Neural crest cell (in vitro differentiated cells): ENCODE data around the gene FRMD4A. TPM values are rescaled to one million over a fixed set of nuclear protein-coding genes. Genes with fewer than 3 reads are reported as not detected.
"Not testable (repeated sequence)": the region's sequence is repeated elsewhere in the genome, so short reads cannot be mapped to it uniquely, and the experiment has no call there.

ENCODE experiments used
- DNase-seq: peaks from one replicate; pipeline ENCODE4 v3.0.0; 2021; ENCODE audit warnings: low read depth, mixed read lengths, low spot score
- H3K27ac Mint-ChIP-seq: one replicate; pipeline ENCODE4 v1.8.0; 2021; ENCODE audit warnings: mild to moderate bottlenecking, mixed read lengths; ENCODE audit not compliant: unreplicated experiment
- H3K27me3 Mint-ChIP-seq: 2 replicates; pipeline ENCODE4 v1.8.0; 2021; ENCODE audit warnings: low read depth, mild to moderate bottlenecking, mixed read lengths
- H3K36me3 Mint-ChIP-seq: 2 replicates; pipeline ENCODE4 v1.8.0; 2021; ENCODE audit warnings: low read depth, mild to moderate bottlenecking, mixed read lengths
- H3K4me1 Mint-ChIP-seq: 2 replicates; pipeline ENCODE4 v1.8.0; 2021; ENCODE audit warnings: mixed read lengths
- H3K4me3 Mint-ChIP-seq: one replicate; pipeline ENCODE4 v1.8.0; 2021; ENCODE audit warnings: mild to moderate bottlenecking, mixed read lengths
- H3K9me3 Mint-ChIP-seq: 2 replicates; pipeline ENCODE4 v1.8.0; 2021; ENCODE audit warnings: mixed read lengths
- total RNA-seq: library from RNA; stranded (reverse); gene quantifications from 2 replicates; pipeline ENCODE4 v1.2.1, GENCODE V29; 2021
- TF ChIP-seq, protein P1 (sequence below): fragments of 200-600 bp; sonication (generic); conservative IDR thresholded peaks from 2 replicates; pipeline ENCODE4 v1.5.0; 2021; ENCODE audit warnings: antibody characterized with exemption, mild to moderate bottlenecking

Gene FRMD4A
- total RNA-seq, 1 donor from 2014 or later, result 65.3 TPM

DNA sequence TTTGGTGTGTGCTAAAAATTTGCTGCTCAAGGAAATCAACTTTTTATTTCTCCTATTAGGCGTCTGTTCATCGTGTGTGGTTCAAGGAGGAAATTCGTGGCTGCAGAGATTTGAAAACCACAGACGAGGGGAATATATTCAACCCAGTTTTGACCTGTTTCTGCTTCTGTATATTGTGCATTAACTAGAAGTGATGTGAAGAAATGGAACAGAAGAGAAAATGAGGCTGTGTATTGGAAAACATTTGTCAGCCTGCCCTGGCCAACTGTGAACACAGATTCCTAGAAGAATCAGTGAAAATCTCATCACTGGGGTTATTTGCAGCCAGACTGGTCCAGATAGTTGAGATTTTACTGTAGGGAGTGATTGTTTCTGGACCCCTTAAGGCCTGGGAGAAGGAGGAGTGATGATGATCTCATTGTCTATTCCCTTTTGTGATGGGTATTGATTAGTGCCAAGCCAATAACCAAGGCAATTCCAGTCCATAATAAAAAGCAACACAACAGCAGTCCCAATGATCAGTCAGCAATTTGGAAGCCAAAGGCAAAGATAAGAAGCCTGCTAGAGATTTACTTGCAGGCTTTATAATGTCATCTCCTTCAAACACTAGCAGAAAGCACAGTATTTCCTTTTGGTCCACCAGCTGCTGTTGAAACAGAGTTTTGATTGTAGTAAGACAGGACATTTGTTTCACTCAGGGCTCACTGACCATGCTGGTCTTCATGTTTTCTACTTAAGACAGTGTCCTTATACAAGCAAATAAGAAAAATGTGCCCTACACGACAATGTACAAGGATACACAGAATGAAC, 404.5 kb downstream of the FRMD4A start:
- Mint-ChIP-seq H3K4me1 (peaks cover 15% of the 10 kb centered on the region), H3K4me3 (no peak overlapping the region), H3K27me3 (no peaks in the 10 kb centered on the region), H3K36me3 (no peaks in the 10 kb centered on the region), H3K9me3 (no peaks in the 10 kb centered on the region), H3K27ac (no peak overlapping the region)
- no peak for DNase-seq
- TF ChIP-seq, protein P1, sequence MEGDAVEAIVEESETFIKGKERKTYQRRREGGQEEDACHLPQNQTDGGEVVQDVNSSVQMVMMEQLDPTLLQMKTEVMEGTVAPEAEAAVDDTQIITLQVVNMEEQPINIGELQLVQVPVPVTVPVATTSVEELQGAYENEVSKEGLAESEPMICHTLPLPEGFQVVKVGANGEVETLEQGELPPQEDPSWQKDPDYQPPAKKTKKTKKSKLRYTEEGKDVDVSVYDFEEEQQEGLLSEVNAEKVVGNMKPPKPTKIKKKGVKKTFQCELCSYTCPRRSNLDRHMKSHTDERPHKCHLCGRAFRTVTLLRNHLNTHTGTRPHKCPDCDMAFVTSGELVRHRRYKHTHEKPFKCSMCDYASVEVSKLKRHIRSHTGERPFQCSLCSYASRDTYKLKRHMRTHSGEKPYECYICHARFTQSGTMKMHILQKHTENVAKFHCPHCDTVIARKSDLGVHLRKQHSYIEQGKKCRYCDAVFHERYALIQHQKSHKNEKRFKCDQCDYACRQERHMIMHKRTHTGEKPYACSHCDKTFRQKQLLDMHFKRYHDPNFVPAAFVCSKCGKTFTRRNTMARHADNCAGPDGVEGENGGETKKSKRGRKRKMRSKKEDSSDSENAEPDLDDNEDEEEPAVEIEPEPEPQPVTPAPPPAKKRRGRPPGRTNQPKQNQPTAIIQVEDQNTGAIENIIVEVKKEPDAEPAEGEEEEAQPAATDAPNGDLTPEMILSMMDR, result no peak

DNA sequence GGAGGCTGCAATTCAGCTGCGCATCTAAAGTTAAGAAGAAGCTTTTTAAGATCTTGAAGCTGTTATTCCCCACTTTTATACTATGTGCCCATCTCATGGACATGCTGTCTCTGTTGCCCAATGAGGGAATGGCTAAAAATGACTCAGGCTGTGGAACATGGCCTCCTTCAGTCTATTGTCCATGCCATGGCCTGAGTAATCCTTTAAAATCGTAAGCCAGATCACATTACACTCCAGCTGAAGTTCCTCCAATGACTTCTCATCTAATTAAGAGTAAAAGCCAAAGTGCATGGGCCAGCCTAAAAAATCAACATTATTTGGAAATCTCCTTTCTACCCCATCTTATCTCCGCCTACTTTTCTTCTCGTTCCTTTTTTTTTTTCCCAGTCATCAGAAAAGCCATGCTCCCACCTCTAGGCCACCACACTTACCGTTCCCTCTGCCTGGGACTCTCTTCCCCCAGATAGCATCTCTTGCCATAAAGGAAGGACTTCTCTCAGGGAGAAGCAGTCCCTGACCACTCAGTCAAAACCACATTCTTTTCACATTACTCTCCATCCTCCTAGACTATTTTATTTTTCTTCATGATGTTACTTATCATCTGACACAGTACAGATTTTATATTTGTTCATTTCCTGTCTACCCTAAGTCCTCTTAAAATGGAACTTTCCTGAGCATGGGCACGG, 406.5 kb downstream of the FRMD4A start:
- H3K4me1 Mint-ChIP-seq, result peaks cover 16% of the 10 kb centered on the region

DNA sequence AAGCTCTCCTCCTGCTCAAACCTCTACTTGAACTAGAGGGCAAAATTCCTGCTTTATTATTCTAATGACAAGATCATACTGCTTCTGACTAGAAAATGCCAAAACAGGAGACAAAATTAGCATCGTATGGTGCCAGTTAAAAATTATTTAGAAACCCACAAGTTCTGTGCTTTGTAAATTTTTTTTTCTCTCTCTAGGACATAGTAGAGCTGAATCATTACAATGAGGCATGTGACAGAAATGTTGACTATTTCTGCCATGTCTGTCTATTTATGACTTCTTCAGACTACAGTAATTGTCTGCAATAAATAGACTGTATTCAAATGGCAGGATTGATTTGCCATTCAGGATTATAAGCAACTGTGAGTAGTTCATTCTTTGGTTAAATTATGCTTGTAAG, 408.1 kb downstream of the FRMD4A start:
- Mint-ChIP-seq H3K27me3 (no peaks in the 10 kb centered on the region), H3K4me1 (peaks cover 27% of the 10 kb centered on the region), H3K9me3 (no peaks in the 10 kb centered on the region), H3K36me3 (peaks cover 2% of the 10 kb centered on the region), H3K4me3 (no peak overlapping the region), H3K27ac (no peak overlapping the region)
- TF ChIP-seq, protein P1, result no peak
- DNase-seq, result no peak

More for the DNA sequence above, 406.5 kb downstream of the FRMD4A start:
- H3K27ac Mint-ChIP-seq, result no peak overlapping the region
- TF ChIP-seq, protein P1, result no peak
- no peak for DNase-seq
- H3K4me3 Mint-ChIP-seq, result no peak overlapping the region
- H3K27me3 Mint-ChIP-seq, result no peaks in the 10 kb centered on the region
- no peaks in the 10 kb centered on the region for H3K9me3 Mint-ChIP-seq
- H3K36me3 Mint-ChIP-seq, result no peaks in the 10 kb centered on the region

DNA sequence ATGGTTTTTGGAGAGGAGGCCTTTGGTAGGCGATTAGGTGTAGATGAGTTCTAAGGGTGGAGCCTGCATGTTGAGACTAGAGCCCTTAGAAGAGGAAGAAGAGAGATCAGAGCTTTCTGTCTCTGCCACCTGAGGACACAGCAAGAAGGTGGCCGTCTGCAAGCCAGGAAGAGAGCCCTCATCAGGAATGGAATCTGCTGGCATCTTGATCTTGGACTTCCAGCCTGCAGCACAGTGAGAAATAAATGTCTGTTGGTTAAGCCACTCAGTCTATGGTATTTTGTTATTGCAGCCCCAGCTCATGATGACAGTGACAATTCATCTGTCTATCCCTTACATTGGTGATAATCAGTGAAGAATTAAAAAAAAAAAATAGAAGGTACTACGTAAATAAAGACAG, 408.8 kb downstream of the FRMD4A start:
- DNase-seq, result no peak
- peaks cover 3% of the 10 kb centered on the region for H3K36me3 Mint-ChIP-seq
- TF ChIP-seq, protein P1, result no peak
- peaks cover 31% of the 10 kb centered on the region for H3K4me1 Mint-ChIP-seq
- H3K27ac Mint-ChIP-seq, result no peak overlapping the region
- H3K9me3 Mint-ChIP-seq, result no peaks in the 10 kb centered on the region
- no peaks in the 10 kb centered on the region for H3K27me3 Mint-ChIP-seq
- H3K4me3 Mint-ChIP-seq, result no peak overlapping the region

DNA sequence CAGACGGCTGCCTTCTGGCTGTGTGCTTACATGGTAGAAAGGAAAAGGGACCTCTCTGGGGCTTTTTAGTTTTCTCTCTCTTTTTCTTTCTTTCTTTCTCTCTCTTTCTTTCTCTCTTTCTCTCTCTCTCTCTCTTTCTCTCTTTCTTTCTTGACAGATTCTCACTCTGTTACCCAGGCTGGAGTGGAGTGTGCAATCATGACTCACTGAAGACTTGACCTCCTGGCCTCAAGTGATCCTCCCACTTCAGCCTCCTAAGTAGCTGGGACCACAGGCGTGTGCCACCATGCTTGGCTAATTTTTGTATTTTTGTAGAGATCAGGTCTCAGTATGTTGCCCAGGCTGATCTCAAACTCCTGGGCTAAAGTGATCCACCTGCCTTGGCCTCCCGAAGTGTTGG, 409.6 kb downstream of the FRMD4A start:
- H3K27me3 Mint-ChIP-seq, DNase-seq, H3K4me3 Mint-ChIP-seq, H3K36me3 Mint-ChIP-seq, H3K9me3 Mint-ChIP-seq: not testable (repeated sequence)
- Mint-ChIP-seq H3K4me1 (peaks cover 32% of the 10 kb centered on the region), H3K27ac (peak overlapping the region; percentile 48)

DNA sequence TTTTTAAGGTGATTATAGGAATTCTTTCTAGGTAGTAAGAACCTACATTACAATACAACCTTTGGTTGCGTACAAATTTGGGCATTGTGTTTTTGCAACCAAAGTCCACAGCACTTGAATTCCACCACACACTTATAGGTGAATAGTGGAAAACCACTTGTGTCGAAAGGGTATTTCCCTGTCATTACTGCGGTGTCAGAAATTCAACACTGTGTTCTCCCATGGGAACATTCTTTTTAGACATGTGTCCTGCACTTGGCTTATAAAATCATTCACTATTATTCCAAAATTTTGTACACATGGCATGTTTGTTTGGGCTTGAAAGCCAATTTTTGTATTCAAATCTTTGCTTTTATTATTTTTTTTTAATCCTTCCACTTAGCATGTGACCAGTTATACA, 410.3 kb downstream of the FRMD4A start:
- TF ChIP-seq, protein P1, result no peak
- H3K9me3 Mint-ChIP-seq, result no peaks in the 10 kb centered on the region
- peaks cover 3% of the 10 kb centered on the region for H3K36me3 Mint-ChIP-seq
- no peaks in the 10 kb centered on the region for H3K27me3 Mint-ChIP-seq
- no peak overlapping the region for H3K27ac Mint-ChIP-seq
- no peak overlapping the region for H3K4me3 Mint-ChIP-seq
- DNase-seq, result no peak
- peaks cover 34% of the 10 kb centered on the region for H3K4me1 Mint-ChIP-seq
